ENCODE data around the gene FOXO6. TPM values are rescaled to one million over a fixed set of nuclear protein-coding genes. Genes with fewer than 3 reads are reported as not detected.

Gene FOXO6
- total and polyA plus RNA-seq, 2 of the 13 experiments (the other 11 are each of a cell fraction or from before 2014, with no cell fraction given): 0.13 TPM; not detected in 1

GRCh38 chr1:41327383-41327999 lies 33.7 kb upstream of the FOXO6 start (continued):
- TF ChIP-seq HES4 (CRISPR knock-in tag; IDR thresholded peaks at IDR 0.05; ENCODE audit: borderline replicate concordance) (no peak), MEIS2 (CRISPR knock-in tag; IDR thresholded peaks at IDR 0.05) (no peak)

DNA sequence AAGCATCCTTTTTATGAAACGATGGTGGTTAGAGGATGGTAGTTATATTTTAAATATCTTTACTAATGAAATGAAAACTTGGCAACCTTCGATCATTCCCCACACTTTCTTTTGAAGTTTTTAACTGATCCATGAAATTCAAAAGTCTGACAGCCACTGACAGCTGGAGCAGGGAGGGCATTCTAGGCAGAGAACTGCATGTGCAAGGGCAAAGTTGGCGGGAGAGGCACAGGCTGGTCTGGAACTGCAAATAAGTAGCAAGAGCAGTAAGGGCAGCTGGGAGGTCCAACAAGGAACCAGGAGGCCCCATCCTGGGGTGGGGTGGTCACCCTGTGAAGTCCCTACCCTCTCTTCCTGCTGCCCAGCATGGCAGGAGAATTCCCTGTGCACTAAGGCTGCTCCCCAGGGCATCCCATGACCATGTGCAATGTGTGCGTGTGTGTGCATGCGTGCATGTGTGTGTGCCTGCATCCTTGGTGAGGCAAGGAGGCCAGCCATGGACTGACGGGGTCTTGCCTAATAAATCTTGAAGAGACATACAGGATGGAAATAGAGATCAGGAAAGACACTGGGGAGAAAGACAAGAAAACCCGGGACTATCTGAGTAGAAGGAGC lies 33.1 kb upstream of the FOXO6 start:
- Histone ChIP-seq H3K4me1 (ENCODE audit: insufficient read depth, low read length) (no peaks in the 10 kb centered on the region), H3K9ac (ENCODE audit: insufficient read depth, low read depth, low read length) (no peak overlapping the region), H3K27me3 (ENCODE audit: control insufficient read depth in 1 of 2, insufficient read depth in 2 of 2, low read length in 2 of 2) (no peaks in the 10 kb centered on the region), H4K20me1 (ENCODE audit: insufficient read depth, low read length) (no peaks in the 10 kb centered on the region), H3K36me3 (replicated peaks in 1 of 2; ENCODE audit: control insufficient read depth in 1 of 2, insufficient read depth in 2 of 2, low read length in 2 of 2) (no peaks in the 10 kb centered on the region), H3K4me3 (replicated peaks in 1 of 3; ENCODE audit: insufficient read depth in 1 of 3, low read depth in 2 of 3, low read length in 3 of 3) (no peak overlapping the region), H2AFZ (ENCODE audit: low read length) (no peak overlapping the region), H3K4me2 (ENCODE audit: low read depth, low read length) (no peak overlapping the region), H3K27ac (ENCODE audit: extremely low read length, insufficient read depth, low read length) (no peak overlapping the region), H3K79me2 (ENCODE audit: insufficient read depth, low read length) (no peaks in the 10 kb centered on the region), H3K9me3 (ENCODE audit: low read length) (no peaks in the 10 kb centered on the region)
- TF ChIP-seq CAMTA2 (CRISPR knock-in tag; IDR thresholded peaks at IDR 0.05; ENCODE audit: borderline replicate concordance) (no peak), GTF2F1 (IDR thresholded peaks at IDR 0.05; ENCODE audit: low read length) (no peak)
- TF ChIP-seq, protein P1, sequence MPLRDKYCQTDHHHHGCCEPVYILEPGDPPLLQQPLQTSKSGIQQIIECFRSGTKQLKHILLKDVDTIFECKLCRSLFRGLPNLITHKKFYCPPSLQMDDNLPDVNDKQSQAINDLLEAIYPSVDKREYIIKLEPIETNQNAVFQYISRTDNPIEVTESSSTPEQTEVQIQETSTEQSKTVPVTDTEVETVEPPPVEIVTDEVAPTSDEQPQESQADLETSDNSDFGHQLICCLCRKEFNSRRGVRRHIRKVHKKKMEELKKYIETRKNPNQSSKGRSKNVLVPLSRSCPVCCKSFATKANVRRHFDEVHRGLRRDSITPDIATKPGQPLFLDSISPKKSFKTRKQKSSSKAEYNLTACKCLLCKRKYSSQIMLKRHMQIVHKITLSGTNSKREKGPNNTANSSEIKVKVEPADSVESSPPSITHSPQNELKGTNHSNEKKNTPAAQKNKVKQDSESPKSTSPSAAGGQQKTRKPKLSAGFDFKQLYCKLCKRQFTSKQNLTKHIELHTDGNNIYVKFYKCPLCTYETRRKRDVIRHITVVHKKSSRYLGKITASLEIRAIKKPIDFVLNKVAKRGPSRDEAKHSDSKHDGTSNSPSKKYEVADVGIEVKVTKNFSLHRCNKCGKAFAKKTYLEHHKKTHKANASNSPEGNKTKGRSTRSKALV (CRISPR knock-in tag; IDR thresholded peaks at IDR 0.05): no peak
- in situ Hi-C loops (cut with HindIII; ENCODE audit: extremely low pct_ligation_motif_present, low pct_unique_long_range_greater_than_20kb): no loop called here
- intact Hi-C loops (cut with micrococcal nuclease; ENCODE audit: unreplicated experiment): no loop called here
- 44% methylated on average over 7 of the region's 7 CpGs for WGBS (ENCODE audit: low lambda C conversion rate)
- ATAC-seq (no peak), DNase-seq (ENCODE audit: low spot score) (no peak), FAIRE-seq (no peak)
- POLR2A ChIA-PET: no interaction called here
- CTCF ChIA-PET (ENCODE audit: low intra/inter-chr PET ratio, low total read pairs): no interaction called here
- BruUV-seq (replicated peaks): no TSS peak

All from HepG2 (cell line).